B cell (primary cell): Measurements from ENCODE around the gene CACNG4. TPM values are rescaled to one million over a fixed set of nuclear protein-coding genes. Genes with fewer than 3 reads are reported as not detected.

ENCODE experiments used
- ATAC-seq: fragments of 200-7000 bp; cut with Tn5 transposase; one replicate; pipeline ENCODE4 v1.10.0; 2021; ENCODE audit warnings: low read depth, mild to moderate bottlenecking, moderate number of reproducible peaks, moderate library complexity
- CTCF ChIA-PET: fragments of 350-600 bp; sonication (Branson Sonifier 250); formaldehyde crosslinking; loops from one replicate; lab custom pipeline; 2021; ENCODE audit warnings: antibody characterized with exemption, inconsistent platforms; lab: Charles Lee
- POLR2A ChIA-PET: fragments of 350-600 bp; sonication (Branson Sonifier 250); formaldehyde crosslinking; loops from one replicate; lab custom pipeline; 2021; ENCODE audit warnings: antibody characterized with exemption; lab: Charles Lee
- DNase-seq: peaks from one replicate; pipeline ENCODE4 v3.0.0; 2013
- H2AFZ ChIP-seq: 2 replicates; pipeline ENCODE4 v1.6.1; 2012; ENCODE audit warnings: mild to moderate bottlenecking, low read depth, low read length; ENCODE audit not compliant: insufficient read depth, poor library complexity, severe bottlenecking
- H3K27ac ChIP-seq, 2 donors: 1 replicate in 1 of 2; 2 replicates in 1 of 2; pipeline ENCODE4 v1.5.1; 2012 to 2013; ENCODE audit warnings: low read length in 2 of 2, mild to moderate bottlenecking in 2 of 2, moderate library complexity in 1 of 2
- H3K27me3 ChIP-seq, 4 experiments: fragments of 200-600 bp in 1 of 4; sonication (generic) in 1 of 4; replicated peaks in 1 of 4; 1 replicate in 2 of 4; 2 replicates in 2 of 4; pipeline versions ENCODE4 v1.6.1 to v1.7.0; 2013 to 2016; ENCODE audit warnings: low read length in 3 of 4, mild to moderate bottlenecking in 2 of 4, mixed read lengths in 1 of 4, moderate library complexity in 1 of 4; ENCODE audit not compliant: insufficient read depth in 4 of 4, control insufficient read depth in 3 of 4; ENCODE audit errors: control extremely low read depth in 1 of 4
- H3K36me3 ChIP-seq, 2 experiments: replicated peaks in 1 of 2; 1 replicate in 1 of 2; 2 replicates in 1 of 2; pipeline versions ENCODE4 v1.6.1 to v1.7.1; 2013; ENCODE audit warnings: low read length in 1 of 2; ENCODE audit not compliant: insufficient read depth in 2 of 2, control insufficient read depth in 1 of 2; ENCODE audit errors: control extremely low read depth in 1 of 2, extremely low read depth in 1 of 2
- H3K4me1 ChIP-seq, 2 donors: fragments of 200-600 bp in 1 of 2; sonication (generic) in 1 of 2; 1 replicate in 1 of 2; 2 replicates in 1 of 2; pipeline versions ENCODE4 v1.5.1 to v1.6.1; 2013 to 2017; ENCODE audit warnings: low read length in 2 of 2; ENCODE audit not compliant: control insufficient read depth in 2 of 2, insufficient read depth in 2 of 2
- H3K4me2 ChIP-seq: replicated peaks from 2 replicates; pipeline ENCODE3; 2012; ENCODE audit warnings: mild to moderate bottlenecking, low read depth, low read length; ENCODE audit not compliant: poor library complexity, severe bottlenecking
- H3K4me3 ChIP-seq, 5 experiments: fragments of 200-600 bp in 1 of 5; sonication (generic) in 1 of 5; 1 replicate in 3 of 5; 2 replicates in 2 of 5; pipeline versions ENCODE4 v1.5.1 to v1.7.0; 2011 to 2016; ENCODE audit warnings: low read length in 4 of 5, mild to moderate bottlenecking in 4 of 5, low read depth in 2 of 5, control low read depth in 1 of 5, moderate library complexity in 1 of 5; ENCODE audit not compliant: insufficient read depth in 1 of 5; ENCODE audit errors: control extremely low read depth in 1 of 5, extremely low read depth in 1 of 5
- H3K79me2 ChIP-seq: fragments of 200-600 bp; sonication (generic); one replicate; pipeline ENCODE4 v1.6.0; 2016; ENCODE audit warnings: low read length; ENCODE audit not compliant: control insufficient read depth, insufficient read depth
- H3K9ac ChIP-seq: fragments of 200-600 bp; sonication (generic); 2 replicates; pipeline ENCODE4 v1.6.1; 2017; ENCODE audit warnings: mild to moderate bottlenecking, low read length, moderate library complexity
- H3K9me3 ChIP-seq, 3 donors: one replicate each; pipeline versions ENCODE4 v1.6.1 to v1.7.1; 2013; ENCODE audit warnings: low read length in 2 of 3; ENCODE audit not compliant: control insufficient read depth in 2 of 3, insufficient read depth in 1 of 3; ENCODE audit errors: control extremely low read depth in 1 of 3
- H4K20me1 ChIP-seq: 2 replicates; pipeline ENCODE4 v1.6.0; 2012; ENCODE audit warnings: mild to moderate bottlenecking, low read length; ENCODE audit not compliant: insufficient read depth, control insufficient read depth, poor library complexity, severe bottlenecking
- H3K27ac Mint-ChIP-seq: one replicate; pipeline ENCODE4 v1.8.0; 2021; ENCODE audit warnings: mixed read lengths
- H3K27me3 Mint-ChIP-seq: one replicate; pipeline ENCODE4 v1.8.0; 2021; ENCODE audit warnings: mixed read lengths
- H3K4me1 Mint-ChIP-seq: one replicate; pipeline ENCODE4 v1.8.0; 2021; ENCODE audit warnings: mixed read lengths
- H3K4me3 Mint-ChIP-seq: one replicate; pipeline ENCODE4 v1.8.0; 2021; ENCODE audit warnings: mixed read lengths
- H3K9me3 Mint-ChIP-seq: one replicate; pipeline ENCODE4 v1.8.0; 2022; ENCODE audit warnings: mixed read lengths; ENCODE audit not compliant: insufficient read depth
- EZH2 ChIP-seq: IDR thresholded peaks from 2 replicates; pipeline ENCODE4 v1.6.1; 2012; ENCODE audit warnings: borderline replicate concordance, low read depth, mild to moderate bottlenecking, moderate library complexity, low read length; ENCODE audit not compliant: insufficient read depth, poor library complexity, severe bottlenecking
- WGBS: methylation state at CpG from one replicate; pipeline ENCODE4 v1.1.5; 2013; ENCODE audit warnings: missing lambda C conversion rate; ENCODE audit not compliant: insufficient coverage; 5-methylcytosine and 5-hydroxymethylcytosine counted together
- intact Hi-C: fragments of 100-400 bp; cut with micrococcal nuclease; formaldehyde crosslinking; loops from one replicate; pipeline ENCODE4 v1.10.0; 2022
- polyA plus RNA-seq: library from polyadenylated mRNA; depleted of rRNA; stranded (reverse); fragments of >200 nt; gene quantifications from 2 replicates; pipeline ENCODE4 v1.2.3, GENCODE V29; 2012
- total RNA-seq, 2 donors: library from RNA; stranded (reverse); fragments of 120-200 nt in 1 of 2; gene quantifications; 1 replicate in 1 of 2; 2 replicates in 1 of 2; pipeline versions ENCODE4 v1.2.3 to v1.2.4, GENCODE V29; 2013 to 2022
- TF ChIP-seq, protein P1 (sequence below): fragments of 200-600 bp; IDR thresholded peaks from one replicate; pipeline ENCODE4 v1.8.0; 2022; ENCODE audit warnings: antibody characterized with exemption, mild to moderate bottlenecking

CACNG4 gene
- total and polyA plus RNA-seq, 2 donors (not counting 1 experiment from before 2014, with no cell fraction given) = not detected

DNA sequence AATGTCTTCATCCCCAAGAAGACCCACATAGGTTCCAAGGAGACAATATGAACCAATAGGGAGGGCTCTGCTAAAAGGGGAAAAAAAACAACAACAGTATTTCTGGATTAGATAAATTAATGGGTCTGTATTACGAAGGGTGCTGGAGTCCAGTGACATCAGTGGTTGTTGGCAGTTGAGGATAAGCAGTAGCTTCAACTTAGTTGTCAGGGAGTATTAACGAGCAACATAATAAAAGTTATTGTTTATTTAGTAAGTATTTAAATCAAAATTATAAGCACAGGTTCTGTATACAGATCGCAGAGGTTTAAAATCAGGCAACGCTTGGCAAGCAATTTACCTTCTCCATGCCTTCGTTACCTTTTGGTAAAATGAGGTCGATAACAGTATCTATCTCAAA, 7.6 kb upstream of the CACNG4 start:
- Histone ChIP-seq H3K27ac (no peak overlapping the region), H3K9me3 (no peaks in the 10 kb centered on the region), H3K4me3 (no peak overlapping the region), H4K20me1 (no peaks in the 10 kb centered on the region), H3K79me2 (no peaks in the 10 kb centered on the region), H3K4me1 (no peaks in the 10 kb centered on the region), H2AFZ (no peak overlapping the region), H3K36me3 (no peaks in the 10 kb centered on the region), H3K27me3 (no peaks in the 10 kb centered on the region), H3K4me2 (no peak overlapping the region), H3K9ac (no peak overlapping the region)
- DNase-seq = no peak
- peaks cover under 1% of the 10 kb centered on the region for H3K27me3 Mint-ChIP-seq
- ChIA-PET CTCF (no interaction called here), POLR2A (no interaction called here)
- WGBS = no CpG with 5 or more reads among the region's 6 CpGs
- H3K4me3 Mint-ChIP-seq = no peak overlapping the region
- TF ChIP-seq EZH2 = no peak
- TF ChIP-seq, protein P1, sequence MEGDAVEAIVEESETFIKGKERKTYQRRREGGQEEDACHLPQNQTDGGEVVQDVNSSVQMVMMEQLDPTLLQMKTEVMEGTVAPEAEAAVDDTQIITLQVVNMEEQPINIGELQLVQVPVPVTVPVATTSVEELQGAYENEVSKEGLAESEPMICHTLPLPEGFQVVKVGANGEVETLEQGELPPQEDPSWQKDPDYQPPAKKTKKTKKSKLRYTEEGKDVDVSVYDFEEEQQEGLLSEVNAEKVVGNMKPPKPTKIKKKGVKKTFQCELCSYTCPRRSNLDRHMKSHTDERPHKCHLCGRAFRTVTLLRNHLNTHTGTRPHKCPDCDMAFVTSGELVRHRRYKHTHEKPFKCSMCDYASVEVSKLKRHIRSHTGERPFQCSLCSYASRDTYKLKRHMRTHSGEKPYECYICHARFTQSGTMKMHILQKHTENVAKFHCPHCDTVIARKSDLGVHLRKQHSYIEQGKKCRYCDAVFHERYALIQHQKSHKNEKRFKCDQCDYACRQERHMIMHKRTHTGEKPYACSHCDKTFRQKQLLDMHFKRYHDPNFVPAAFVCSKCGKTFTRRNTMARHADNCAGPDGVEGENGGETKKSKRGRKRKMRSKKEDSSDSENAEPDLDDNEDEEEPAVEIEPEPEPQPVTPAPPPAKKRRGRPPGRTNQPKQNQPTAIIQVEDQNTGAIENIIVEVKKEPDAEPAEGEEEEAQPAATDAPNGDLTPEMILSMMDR = no peak
- H3K9me3 Mint-ChIP-seq = no peaks in the 10 kb centered on the region
- intact Hi-C loops = no loop called here
- H3K4me1 Mint-ChIP-seq = no peaks in the 10 kb centered on the region
- no peak for ATAC-seq
- H3K27ac Mint-ChIP-seq = no peak overlapping the region

DNA sequence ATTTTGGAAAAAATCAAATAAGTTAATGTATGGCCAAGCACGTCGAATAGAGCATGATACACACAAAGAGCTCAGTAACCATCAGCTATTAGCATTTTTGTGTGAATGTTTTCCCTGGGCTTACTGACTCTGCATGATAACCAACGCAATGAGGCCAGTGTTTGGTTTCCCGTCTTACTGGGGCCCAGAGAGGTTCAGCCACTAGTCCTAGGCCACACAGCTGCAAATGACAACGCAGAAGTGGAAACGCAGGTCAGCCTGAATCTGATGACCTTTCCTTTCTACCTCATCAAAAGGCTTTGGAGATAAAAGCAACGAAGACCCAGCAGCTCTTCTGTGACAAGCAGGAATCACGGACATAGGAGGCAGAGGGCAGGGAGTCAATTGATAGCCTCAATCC, 7.2 kb upstream of the CACNG4 start:
- ATAC-seq (no peak), DNase-seq (no peak)
- Histone ChIP-seq H3K4me2 (no peak overlapping the region), H3K27me3 (peaks cover 0 to 4% (median 2%) of the 10 kb centered on the region in 4 experiments), H3K4me3 (no peak overlapping the region), H3K27ac (no peak overlapping the region), H3K79me2 (no peaks in the 10 kb centered on the region), H3K36me3 (no peaks in the 10 kb centered on the region), H3K9ac (no peak overlapping the region), H3K9me3 (no peaks in the 10 kb centered on the region), H4K20me1 (no peaks in the 10 kb centered on the region), H2AFZ (no peak overlapping the region), H3K4me1 (no peaks in the 10 kb centered on the region)
- WGBS = 90% methylated on average over 8 of the region's 8 CpGs
- TF ChIP-seq, protein P1 = no peak
- TF ChIP-seq EZH2 = no peak
- ChIA-PET POLR2A (no interaction called here), CTCF (no interaction called here)
- intact Hi-C loops = no loop called here
- no peaks in the 10 kb centered on the region for H3K9me3 Mint-ChIP-seq
- H3K4me1 Mint-ChIP-seq = no peaks in the 10 kb centered on the region
- H3K27ac Mint-ChIP-seq = no peak overlapping the region
- peaks cover 4% of the 10 kb centered on the region for H3K27me3 Mint-ChIP-seq
- H3K4me3 Mint-ChIP-seq = no peak overlapping the region
